Embryonic facial prominence (tissue), 1 donor: Measurements from ENCODE around the gene OXT.
"Not testable (repeated sequence)": the region's sequence is repeated elsewhere in the genome, so short reads cannot be mapped to it uniquely, and the experiment has no call there.

Experiments used
- DNase-seq: peaks from one replicate; pipeline ENCODE4 v3.0.0-alpha.2; 2016; ENCODE audit errors: extremely low spot score

OXT gene

DNA sequence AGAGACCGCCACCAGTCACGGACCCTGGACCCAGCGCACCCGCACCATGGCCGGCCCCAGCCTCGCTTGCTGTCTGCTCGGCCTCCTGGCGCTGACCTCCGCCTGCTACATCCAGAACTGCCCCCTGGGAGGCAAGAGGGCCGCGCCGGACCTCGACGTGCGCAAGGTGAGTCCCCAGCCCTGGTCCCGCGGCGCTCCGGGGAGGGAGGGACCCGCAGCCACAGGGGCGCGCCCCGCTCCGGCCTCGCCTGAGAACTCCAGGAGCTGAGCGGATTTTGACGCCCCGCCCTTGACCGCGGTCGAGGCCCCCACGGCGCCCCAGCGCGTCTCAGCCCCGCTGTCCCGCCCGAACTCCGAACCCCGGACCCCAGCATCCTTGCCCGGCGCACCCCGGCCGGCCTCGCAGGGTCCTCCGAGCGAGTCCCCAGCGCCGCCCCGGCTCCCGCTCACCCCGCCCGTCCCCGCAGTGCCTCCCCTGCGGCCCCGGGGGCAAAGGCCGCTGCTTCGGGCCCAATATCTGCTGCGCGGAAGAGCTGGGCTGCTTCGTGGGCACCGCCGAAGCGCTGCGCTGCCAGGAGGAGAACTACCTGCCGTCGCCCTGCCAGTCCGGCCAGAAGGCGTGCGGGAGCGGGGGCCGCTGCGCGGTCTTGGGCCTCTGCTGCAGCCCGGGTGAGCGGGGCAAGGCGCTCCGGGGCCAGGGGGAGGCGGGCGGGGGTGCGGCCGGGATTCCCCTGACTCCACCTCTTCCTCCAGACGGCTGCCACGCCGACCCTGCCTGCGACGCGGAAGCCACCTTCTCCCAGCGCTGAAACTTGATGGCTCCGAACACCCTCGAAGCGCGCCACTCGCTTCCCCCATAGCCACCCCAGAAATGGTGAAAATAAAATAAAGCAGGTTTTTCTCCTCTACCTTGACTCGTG lies at the start of gene OXT:
TSS of gene OXT (plus strand) at position 11 of the 920 bp plus-strand sequence. CDS start at position 47, 36 bp downstream.
- DNase-seq = no peak

DNA sequence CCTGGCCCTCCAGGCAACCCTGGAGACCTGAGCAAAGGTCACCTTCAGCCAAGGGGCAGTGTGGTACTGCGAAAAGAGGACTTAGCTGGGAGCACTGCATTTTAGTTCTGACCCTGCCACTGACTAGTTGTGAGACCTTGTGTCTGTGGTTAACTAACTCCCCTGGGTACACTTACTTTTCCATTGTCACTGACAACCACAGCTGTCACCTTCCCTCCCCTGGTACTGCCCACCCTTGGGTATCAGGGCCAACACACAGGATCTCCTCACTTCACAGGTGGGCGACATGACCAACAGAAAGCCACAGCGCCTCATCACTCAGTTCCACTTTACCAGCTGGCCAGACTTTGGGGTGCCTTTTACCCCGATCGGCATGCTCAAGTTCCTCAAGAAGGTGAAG lies 49.6 kb upstream of the OXT start:
- no peak for DNase-seq

DNA sequence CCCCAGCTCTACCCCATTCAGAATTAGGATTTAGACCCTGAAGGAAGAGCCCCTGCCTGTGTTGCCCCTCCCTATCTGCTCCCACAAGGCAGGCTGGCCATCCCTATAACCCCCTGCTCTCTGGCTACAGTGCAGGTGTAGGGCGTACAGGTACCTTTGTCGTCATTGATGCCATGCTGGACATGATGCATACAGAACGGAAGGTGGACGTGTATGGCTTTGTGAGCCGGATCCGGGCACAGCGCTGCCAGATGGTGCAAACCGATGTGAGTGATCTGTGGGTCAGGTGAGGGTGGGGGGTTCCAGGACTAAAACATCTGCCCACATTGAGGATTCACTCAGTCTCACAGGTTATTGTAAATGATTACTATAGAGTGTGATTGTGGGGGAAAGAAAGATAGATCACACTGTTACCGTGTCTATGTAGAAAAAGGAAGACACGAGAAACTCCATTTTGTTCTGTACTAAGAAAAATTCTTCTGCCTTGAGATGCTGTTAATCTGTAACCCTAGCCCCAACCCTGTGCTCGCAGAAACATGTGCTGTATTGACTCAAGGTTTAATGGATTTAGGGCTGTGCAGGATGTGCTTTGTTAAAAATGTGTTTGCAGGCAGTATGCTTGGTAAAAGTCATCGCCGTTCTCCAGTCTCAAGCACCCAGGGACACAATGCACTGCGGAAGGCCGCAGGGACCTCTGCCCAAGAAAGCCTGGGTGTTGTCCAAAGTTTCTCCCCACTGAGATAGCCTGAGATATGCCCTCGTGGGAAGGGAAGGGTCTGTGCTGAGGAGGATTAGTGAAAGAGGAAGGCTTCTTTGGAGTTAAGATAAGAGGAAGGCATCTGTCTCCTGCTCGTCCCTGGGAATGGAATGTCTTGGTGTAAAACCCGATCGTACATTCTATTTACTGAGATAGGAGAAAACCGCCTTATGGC lies 48.6 kb upstream of the OXT start:
- not testable (repeated sequence) for DNase-seq

DNA sequence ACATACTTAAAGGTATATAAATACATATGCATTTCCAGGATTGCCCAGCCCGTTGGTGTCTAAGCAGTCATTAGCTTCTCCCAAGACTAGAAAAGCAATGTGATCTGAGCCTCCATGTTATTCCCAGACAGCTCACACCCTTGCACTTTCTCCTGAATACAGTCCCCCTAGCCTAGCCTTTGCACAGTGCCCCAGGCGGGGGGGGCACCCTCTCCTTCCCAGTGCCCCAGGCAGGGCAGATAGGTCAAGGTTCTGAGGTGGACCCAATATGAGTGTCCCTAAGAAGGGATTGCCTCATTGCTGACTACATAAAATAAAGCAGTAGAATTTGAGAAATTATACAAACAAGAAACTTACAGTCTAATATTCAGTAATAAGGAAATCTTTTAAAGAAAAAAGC lies 43.4 kb upstream of the OXT start:
- DNase-seq = no peak

DNA sequence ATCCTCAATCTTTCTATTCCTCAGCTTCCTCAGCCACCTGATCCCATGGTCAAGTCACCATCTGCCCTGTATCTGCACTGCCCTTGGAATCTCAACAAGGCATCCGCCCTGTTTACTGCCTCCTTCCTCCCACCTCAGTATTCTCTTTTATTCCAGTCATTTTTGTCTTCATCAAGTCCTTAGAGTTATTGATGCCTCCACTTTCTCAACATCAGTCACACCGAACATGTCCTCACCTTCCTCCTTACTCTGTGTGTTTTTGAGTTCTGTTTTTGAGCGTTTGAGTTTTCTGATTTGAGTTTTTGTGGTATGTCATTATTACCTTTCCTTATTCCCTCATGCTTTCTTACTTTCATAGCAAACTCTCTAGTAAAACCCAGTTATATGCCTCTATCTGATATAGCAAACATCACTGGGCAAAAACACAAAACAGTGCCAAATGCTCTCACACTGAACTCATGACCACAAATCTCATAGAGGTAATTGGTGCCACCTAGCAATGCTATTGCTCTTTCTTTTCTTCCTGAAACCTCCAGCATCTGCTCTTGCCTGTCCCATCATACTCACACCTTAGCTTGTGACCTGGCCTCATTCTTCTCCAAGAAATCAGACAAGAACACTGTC lies 39.8 kb upstream of the OXT start:
- no peak for DNase-seq

DNA sequence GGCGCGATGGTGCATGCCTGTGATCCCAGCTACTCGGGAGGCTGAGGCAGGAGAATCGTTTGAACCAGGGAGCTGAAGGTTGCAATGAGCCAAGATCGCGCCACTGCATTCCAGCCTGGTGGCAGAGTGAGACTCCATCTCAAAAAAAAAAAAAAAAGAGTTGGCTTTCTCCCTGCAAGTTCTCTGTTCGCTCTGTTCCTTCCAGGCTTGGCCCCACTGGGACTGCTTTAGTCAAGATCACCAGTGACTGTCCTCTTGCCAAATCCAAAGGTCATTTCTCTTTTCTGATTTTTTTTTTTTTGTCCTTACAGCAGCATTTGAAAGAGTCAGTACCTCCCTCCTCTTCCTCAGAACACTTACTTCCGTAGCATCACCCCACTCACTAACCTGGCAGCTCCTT lies 38.8 kb upstream of the OXT start:
- no peak for DNase-seq

DNA sequence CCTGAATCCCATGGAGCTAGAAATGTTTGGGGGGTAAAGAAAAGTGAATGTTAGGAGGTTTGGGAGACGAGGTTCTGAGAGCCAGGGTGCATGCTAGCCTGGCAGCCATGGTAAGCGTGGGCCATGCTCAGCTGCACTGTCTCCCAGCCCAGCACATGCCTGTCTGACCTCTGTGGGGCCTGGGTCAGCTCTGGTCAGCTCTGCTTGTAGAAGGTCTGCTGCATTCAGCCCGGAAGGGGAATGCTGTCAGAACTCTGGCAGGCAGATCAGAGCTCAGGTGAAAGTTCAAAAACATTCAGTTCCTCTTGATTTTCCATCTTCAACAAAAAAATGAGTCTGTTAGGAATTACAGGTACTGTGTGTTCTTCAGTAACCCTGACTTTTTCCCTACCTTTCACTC lies 33.8 kb upstream of the OXT start:
- no peak for DNase-seq

DNA sequence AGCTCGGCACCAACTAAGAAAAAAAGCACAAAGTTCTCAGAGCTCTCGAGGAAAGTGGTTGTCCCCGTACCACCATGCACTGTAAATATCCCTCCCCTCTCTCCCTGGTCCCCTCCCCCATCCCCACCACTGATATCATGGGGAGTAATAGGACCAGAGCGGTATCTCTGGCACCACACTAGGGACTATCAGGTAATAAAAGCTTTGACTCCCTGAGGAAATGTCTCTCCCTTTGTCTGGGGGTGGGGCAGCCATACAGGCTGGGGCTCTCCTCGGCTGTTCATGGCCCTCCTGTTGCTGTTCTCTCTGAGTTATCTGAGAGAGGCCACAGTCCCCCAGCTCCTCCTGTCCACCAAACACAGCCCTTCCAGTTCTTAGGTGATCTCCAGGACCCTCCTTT lies 33.0 kb upstream of the OXT start:
- DNase-seq = no peak

DNA sequence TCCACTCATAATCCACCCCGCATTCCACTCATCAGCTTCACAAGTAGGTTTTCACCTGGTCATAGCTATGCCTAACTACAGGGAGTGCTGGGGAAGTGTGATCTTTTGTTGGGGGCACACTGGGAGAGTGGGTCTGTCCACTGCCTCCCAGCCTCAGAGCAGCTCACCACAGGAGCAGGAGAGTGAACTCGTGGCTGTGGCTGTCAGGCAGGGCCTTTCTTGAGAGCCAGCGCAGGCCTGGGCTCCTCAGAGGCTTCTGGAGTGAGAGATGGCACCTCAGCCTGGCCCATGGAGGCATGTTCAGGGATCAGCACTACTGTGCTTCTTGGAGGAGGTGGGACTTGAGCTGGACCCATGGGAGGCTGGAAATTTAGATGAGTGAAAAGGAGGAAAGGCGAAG lies 32.0 kb upstream of the OXT start:
- DNase-seq = no peak

DNA sequence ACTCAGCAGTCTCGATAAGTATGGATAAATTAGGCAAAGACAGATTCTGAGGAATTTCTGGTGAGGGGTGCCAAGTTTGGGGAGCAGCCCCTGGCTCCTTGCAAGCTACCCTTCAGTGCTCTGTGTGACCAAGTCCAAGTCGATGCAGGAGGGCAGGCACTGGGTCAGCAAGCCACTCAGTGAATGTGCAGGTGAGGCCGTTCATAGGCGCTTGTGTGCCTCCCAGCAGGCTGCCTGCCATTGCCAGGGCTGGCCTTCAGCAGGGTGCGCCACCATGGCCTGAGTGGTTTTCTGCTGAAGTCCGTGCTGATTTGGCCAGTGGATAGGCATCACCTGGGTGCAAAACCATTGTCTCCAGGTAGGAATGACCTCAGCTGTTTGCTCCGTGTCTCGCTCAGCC lies 31.3 kb upstream of the OXT start:
- no peak for DNase-seq

DNA sequence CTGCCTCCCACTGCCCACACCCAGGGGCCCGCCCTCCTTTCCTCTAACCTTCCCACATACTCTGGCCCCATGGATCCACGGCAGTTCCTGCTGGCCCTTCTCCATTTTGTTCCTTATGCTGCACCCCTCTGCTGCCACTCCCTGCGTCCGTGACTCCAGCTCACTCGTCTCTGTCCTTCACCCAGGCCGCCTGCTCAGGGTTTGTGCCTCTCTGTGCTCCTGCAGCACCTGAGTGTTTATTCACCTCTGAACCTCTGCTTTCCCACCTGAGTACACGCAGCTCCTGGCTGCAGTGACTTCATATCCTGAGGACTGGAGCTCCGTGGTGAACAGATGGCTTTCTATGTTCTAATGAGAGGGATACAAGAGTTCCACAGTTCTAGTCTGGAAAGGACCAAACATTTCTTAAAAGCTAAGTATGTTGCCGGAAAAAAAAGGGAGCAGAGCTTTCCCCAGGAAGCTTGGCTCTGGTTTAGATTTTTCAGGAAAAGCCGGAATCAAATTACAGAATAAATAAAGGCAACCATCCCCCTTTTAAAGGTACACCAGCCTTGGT lies 29.5 kb upstream of the OXT start:
- DNase-seq = peak; percentile 18

DNA sequence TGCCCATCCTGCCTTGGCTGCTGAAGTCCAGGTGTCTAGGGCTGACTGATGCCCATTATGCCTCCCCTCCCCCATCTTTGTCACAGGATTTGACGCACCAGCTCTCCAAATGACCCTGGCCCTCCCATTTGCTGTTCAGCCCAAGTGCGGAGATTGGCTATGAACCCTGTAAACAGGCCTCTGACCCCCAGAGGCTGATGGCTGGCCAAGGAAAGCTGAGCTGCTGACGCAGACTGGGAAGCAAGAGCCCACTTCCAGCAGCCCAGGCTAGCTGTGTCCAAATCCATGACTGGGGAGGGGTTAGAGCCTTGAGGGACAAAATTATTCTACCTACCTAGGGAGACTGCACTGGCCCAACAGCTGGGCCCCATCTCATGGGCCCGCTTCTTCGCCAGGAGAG lies 28.8 kb upstream of the OXT start:
- DNase-seq = no peak

DNA sequence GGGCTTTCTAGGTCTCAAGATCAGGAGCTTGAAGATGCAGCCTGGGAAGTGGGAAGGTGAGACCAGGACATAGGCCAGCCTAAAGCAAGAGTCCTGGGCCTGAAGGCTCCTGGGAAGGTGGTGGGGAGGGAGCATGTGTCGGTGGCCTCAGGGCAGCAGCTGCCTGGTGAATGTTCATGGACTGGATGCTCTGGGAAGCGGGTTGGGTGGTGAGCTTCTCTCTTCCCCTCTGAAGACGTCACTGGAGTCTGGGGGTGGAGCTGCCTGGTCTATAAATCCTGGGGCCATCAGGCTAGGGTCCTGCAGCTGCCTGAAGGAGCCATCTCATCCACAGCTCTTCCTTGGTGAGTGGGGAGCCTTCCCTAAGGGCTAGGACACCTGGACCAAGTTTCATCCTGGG lies 28.1 kb upstream of the OXT start, which contains the start of gene GNRH2:
TSS of gene GNRH2 (plus strand) at position 301 of the 400 bp plus-strand sequence. CDS start 793 bp downstream, outside the sequence.
- DNase-seq = no peak

DNA sequence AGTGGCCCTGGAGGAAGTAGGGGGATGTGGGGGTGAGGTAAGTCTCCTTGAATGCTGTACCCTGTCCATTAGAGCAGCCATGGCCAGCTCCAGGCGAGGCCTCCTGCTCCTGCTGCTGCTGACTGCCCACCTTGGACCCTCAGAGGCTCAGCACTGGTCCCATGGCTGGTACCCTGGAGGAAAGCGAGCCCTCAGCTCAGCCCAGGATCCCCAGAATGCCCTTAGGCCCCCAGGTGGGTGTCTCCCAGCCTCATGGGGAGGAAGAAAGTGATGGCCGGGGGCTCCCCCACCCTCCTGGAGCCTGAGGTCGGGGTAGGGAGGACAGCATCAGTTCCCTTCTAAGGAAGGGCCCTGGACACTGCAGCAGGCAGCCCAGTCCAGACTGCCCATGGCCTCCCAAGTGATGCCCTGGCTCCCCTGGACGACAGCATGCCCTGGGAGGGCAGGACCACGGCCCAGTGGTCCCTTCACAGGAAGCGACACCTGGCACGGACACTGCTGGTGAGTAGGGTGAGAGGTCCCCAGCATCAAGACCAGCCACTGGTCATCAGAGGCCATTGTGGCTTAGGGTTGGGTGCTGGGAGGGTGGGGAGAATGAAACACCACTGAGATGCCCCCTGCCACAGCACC lies 27.0 kb upstream of the OXT start:
- DNase-seq = no peak

DNA sequence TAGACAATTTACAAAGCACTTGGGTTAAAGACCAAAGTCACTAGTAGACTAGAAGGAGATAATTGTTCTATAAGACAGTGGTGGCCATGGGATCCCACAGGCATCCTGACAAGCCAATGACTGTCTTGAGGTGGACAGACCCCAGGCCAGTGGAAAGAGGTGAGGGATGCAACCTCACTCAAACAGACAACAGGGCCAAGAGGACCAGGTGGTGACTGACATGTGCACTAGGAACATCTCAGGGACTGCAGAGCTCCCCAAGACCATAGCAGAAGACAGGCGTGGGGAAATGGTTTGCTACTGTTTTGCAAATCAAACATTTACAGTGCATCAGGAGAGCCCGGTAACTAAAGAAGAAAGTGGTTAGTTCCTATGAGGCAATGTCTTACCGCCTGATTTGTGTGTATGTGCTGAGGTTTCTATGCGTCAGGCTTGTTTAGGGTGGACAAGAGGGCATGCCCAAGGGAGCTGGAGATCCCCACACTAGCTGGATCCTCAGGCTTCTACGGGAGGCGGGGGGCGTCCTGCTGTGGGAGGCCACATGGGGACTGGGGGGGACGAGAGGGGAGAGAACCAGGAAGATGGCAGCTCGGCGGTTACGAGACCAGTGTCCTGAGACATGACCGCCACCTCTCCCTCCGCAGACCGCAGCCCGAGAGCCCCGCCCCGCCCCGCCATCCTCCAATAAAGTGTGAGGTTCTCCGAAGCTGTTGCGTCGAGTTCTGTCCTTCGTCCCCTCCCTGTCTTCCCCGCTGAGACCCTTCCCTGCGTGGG lies 26.2 kb upstream of the OXT start:
- no peak for DNase-seq

DNA sequence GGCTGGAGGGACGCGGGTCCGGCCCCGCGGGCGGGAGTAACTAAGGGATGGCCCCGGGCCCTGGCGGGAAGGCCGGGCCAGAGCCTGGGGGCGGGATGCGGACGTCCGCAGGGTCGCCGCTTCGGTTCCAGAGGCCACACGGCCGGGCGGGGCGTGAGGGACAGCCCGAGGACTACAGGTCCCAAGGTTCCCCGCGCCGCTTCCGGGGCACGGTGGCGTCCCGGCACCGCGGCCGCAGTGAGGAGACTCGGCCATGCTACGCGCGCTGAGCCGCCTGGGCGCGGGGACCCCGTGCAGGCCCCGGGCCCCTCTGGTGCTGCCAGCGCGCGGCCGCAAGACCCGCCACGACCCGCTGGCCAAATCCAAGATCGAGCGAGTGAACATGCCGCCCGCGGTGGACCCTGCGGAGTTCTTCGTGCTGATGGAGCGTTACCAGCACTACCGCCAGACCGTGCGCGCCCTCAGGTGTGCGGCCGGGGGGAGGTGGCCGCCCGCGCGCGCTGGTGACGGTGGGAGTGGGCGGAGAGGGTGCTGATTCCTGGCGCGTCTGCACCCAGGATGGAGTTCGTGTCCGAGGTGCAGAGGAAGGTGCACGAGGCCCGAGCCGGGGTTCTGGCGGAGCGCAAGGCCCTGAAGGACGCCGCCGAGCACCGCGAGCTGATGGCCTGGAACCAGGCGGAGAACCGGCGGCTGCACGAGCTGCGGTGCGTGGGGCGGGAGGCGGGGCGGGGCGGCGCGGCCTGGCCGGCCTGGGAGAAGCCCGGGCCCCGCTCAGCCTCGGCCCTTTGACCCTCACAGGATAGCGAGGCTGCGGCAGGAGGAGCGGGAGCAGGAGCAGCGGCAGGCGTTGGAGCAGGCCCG lies 25.4 kb upstream of the OXT start, which contains the start of gene MRPS26:
TSS of gene MRPS26 (plus strand) at position 237 of the 861 bp plus-strand sequence. CDS start at position 254, 17 bp downstream.
- DNase-seq = peak; percentile 30

DNA sequence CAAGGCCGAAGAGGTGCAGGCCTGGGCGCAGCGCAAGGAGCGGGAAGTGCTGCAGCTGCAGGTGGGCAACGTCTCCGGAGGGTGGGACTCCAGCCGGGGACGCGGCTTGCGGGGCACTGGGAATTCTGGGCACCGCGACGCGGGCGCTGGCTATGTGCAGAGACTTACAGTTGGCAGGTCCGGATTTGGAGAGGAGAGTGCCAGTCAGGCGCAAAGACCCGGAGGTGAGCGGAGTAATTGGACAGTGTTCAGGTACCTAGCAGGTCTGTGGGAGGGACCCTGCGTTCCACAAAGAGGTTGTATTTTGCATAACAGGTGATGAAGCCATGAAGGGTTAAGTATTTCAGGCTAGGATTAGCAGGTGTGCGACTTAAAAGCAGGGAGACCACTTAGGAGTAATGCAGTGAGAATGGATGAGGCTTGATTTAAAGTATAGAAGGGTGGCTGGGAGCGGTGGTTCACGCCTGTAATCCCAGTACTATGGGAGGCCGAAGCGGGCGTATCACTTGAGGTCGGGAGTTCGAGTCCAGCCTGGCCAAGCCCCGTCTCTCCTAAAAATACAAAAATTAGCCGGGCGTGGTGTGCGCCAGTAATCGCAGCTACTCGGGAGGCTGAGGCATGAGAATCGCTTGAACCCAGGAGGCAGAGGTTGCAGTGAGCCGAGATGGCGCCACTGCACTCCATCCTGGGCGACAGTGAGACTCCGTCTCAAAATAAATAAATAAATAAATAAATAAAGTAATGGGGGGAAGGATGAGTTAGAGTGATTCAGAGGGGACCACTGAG lies 24.6 kb upstream of the OXT start:
- DNase-seq = no peak
